Kidney (tissue), 14 donors: ENCODE measurements around the gene LYZ. TPM values are rescaled to one million over a fixed set of nuclear protein-coding genes. Genes with fewer than 3 reads are reported as not detected.

Experiments used
- DNase-seq, 5 donors: peaks; one replicate each; pipeline ENCODE4 v3.0.0-alpha.2; 2013 to 2020
- FAIRE-seq: peaks from 2 replicates; lab custom pipeline; 2012; peaks lifted over from hg19 to GRCh38; lab: Jason Lieb, UNC
- H3K27ac ChIP-seq, 2 donors: one replicate each; pipeline ENCODE4 v1.7.0; 2013; ENCODE audit warnings: low read depth in 2 of 2, low read length in 2 of 2, inconsistent platforms in 1 of 2
- H3K27me3 ChIP-seq: one replicate; pipeline ENCODE4 v1.7.1; 2013; ENCODE audit warnings: low read length, inconsistent platforms; ENCODE audit not compliant: control insufficient read depth, insufficient read depth
- H3K36me3 ChIP-seq, 3 donors: one replicate each; pipeline versions ENCODE4 v1.7.0 to v1.7.1; 2013; ENCODE audit warnings: low read length in 3 of 3, control low read depth in 1 of 3, inconsistent platforms in 1 of 3; ENCODE audit not compliant: insufficient read depth in 3 of 3, control insufficient read depth in 2 of 3
- H3K4me1 ChIP-seq, 3 donors: one replicate each; pipeline versions ENCODE4 v1.7.0 to v1.7.1; 2013; ENCODE audit warnings: low read length in 3 of 3, inconsistent platforms in 1 of 3, low read depth in 1 of 3; ENCODE audit not compliant: control insufficient read depth in 2 of 3, insufficient read depth in 2 of 3
- H3K4me3 ChIP-seq, 3 donors: one replicate each; pipeline versions ENCODE4 v1.7.0 to v1.8.1; 2013; ENCODE audit warnings: low read length in 3 of 3, control low read depth in 1 of 3, inconsistent platforms in 1 of 3
- H3K9ac ChIP-seq, 3 donors: one replicate each; pipeline versions ENCODE4 v1.7.0 to v1.7.1; 2013; ENCODE audit warnings: low read length in 3 of 3, control low read depth in 1 of 3, inconsistent platforms in 1 of 3
- H3K9me3 ChIP-seq, 3 donors: one replicate each; pipeline versions ENCODE4 v1.7.0 to v1.7.1; 2013; ENCODE audit warnings: low read length in 3 of 3, control low read depth in 1 of 3, inconsistent platforms in 1 of 3; ENCODE audit not compliant: control insufficient read depth in 2 of 3, insufficient read depth in 1 of 3
- CTCF ChIP-seq: IDR thresholded peaks from 3 replicates; pipeline ENCODE4 v1.5.1; 2012; ENCODE audit warnings: mild to moderate bottlenecking, moderate library complexity, borderline replicate concordance; ENCODE audit not compliant: insufficient read depth; ENCODE audit errors: extremely low read depth
- intact Hi-C: fragments of 100-400 bp; cut with DNase I; formaldehyde crosslinking; loops from one replicate; pipeline ENCODE4 v1.11.1; 2022
- polyA plus RNA-seq: library from polyadenylated mRNA; stranded (reverse); fragments of 350-450 nt; fragmentation: Illumina TruSeq; extraction: RNeasy Lipid Tissue Mini Kit (QIAGEN cat#74804); gene quantifications from one replicate; pipeline ENCODE4 v1.2.3, GENCODE V29; 2014; ENCODE audit warnings: low read depth, low replicate concordance; ENCODE audit not compliant: insufficient read depth
- total RNA-seq: library from RNA; stranded (reverse); fragmentation: NEBNext Ultra II Directional; extraction: Animal tissue kit (Norgen Biotek cat#: 25700); gene quantifications from one replicate; pipeline ENCODE4 v1.2.1, GENCODE V29; 2021
- donor health status: control.
- donor health status: control.
- donor health status: control.
- donor health status: control.
- donor health status: control.
- donor health status: DM: yes; HTN: yes; CAD: no.
- donor health status: Normal renal cell carcinoma (clear cell type).

Gene LYZ
- total and polyA plus RNA-seq, 2 donors from 2014 or later, result 7.1 to 70.9 TPM

GRCh38 chr12:69385038-69385437 is 36.9 kb downstream of the LYZ start:
- DNase-seq, result no peak
- H3K4me1 ChIP-seq, result no peaks in the 10 kb centered on the region
- intact Hi-C loops, result no loop called here
- no peaks in the 10 kb centered on the region for H3K9me3 ChIP-seq
- H3K4me3 ChIP-seq, result no peak overlapping the region
- H3K27ac ChIP-seq, result no peak overlapping the region
- no peak for TF ChIP-seq CTCF
- H3K9ac ChIP-seq, result no peak overlapping the region
- no peaks in the 10 kb centered on the region for H3K27me3 ChIP-seq
- H3K36me3 ChIP-seq, result peaks cover 0 to under 1% (median 0%) of the 10 kb centered on the region in 3 donors
- peak; percentile 49 for FAIRE-seq

- Histone ChIP-seq H3K27me3 (no peaks in the 10 kb centered on the region), H3K9me3 (no peaks in the 10 kb centered on the region), H3K4me1 (no peaks in the 10 kb centered on the region), H3K36me3 (peaks cover 0 to 5% (median 4%) of the 10 kb centered on the region in 3 donors), H3K9ac (no peak overlapping the region), H3K27ac (no peak overlapping the region), H3K4me3 (no peak overlapping the region)
- no peak for TF ChIP-seq CTCF
- no peak for FAIRE-seq
- DNase-seq, result no peak
- intact Hi-C loops, result no loop called here
Measured at GRCh38 chr12:69386921-69387320, 38.7 kb downstream of the LYZ start.

GRCh38 chr12:69388371-69388770 is 40.2 kb downstream of the LYZ start:
- FAIRE-seq, result peak; percentile 61

More at GRCh38 chr12:69388371-69388770, 40.2 kb downstream of the LYZ start:
- intact Hi-C loops, result no loop called here
- Histone ChIP-seq H3K4me1 (no peaks in the 10 kb centered on the region), H3K27ac (no peak overlapping the region), H3K4me3 (no peak overlapping the region), H3K9ac (no peak overlapping the region), H3K9me3 (no peaks in the 10 kb centered on the region), H3K36me3 (peaks cover 0 to 5% (median 4%) of the 10 kb centered on the region in 3 donors), H3K27me3 (no peaks in the 10 kb centered on the region)
- peak in 2 of 5 donors; percentile 48 to 72 for DNase-seq
- TF ChIP-seq CTCF, result peak; percentile 59
